Activated gamma-delta T cell treated with Interleukin-2 at 50 U/mL for 16 hours (primary cell): ENCODE results near the gene ADAMTS2.
"Not testable (repeated sequence)": the region's sequence is repeated elsewhere in the genome, so short reads cannot be mapped to it uniquely, and the experiment has no call there.

ENCODE experiments used
- DNase-seq: peaks from one replicate; pipeline ENCODE4 v3.0.0-alpha.2; 2020

Gene ADAMTS2

DNA sequence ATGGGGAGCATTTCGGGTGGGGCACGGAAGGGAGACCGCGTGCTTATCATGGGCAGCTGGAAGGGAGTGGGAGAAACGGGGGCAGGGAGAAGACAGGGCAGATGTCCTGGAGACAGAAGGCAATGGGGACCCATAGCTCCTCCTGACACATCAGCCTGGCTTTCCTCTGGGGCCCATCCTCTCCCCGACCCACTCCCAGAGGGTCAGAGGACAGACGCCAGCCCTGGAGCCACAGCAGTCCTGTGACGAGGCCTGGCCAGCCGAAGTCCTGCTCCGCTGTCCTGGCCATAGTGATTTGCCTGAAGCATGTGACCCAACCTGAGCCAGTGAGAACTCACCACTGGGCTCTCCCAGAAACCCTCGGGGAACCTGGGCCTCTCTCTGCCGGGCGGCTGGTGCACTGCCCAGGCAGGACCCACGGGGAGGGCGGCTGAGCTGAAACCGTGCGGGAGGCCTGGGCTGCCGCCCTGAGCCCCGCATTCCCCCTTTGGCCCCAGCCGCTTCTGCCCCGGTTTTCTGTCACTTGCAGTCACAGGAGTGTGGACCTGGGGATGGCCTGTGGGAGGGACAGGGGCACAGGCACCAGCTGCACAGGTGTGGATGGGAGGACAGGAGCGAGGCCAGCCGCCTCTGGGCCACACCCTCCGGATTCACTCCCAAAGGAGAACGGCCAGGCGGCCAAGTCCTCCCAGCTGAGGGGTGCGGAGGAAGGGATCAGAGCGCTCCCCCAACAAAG, 19.8 kb downstream of the ADAMTS2 start:
- DNase-seq = no peak

DNA sequence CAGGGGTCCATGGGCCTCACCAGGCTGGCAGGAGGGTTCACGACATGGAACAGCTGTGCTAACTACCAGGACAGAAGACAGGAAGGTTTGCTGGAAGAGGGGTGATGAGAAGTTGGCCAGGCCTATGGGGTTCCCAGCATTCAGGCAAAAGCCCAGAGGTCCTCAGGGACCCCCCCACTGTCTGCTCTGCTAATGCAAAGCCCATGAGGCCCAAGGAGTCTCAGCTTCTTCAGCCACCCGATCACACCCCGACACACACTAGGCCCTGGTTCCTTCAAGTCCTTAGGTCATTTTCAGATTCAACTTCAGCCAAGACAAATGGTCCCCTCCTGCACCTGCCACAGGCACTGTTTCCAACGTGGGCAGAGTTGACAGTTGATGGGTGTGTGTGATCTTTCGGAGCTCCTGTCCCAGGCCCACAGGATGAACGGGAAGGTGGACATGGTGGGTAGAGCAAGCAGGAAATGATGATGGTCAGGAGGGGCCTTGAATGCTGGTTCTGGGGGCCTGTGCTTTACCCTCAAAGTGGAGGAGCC, 20.4 kb downstream of the ADAMTS2 start:
- no peak for DNase-seq

DNA sequence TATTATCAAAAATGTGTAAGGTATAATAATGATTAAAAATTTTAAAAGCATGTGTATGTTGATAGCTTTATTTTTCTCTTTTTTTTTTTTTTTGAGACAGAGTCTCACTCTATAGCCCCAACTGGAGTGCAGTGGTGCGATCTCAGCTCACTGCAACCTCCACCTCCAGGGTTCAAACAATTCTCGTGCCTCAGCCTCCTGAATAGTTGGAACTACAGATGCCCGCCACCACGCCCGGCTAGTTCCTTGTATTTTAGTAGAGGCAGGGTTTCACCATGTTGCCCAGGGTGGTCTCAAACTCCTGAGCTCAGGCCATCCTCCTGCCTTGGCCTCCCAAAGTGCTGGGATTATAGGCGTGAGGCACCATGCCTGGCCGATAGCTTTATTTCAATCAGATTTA, 20.9 kb downstream of the ADAMTS2 start:
- DNase-seq = not testable (repeated sequence)

DNA sequence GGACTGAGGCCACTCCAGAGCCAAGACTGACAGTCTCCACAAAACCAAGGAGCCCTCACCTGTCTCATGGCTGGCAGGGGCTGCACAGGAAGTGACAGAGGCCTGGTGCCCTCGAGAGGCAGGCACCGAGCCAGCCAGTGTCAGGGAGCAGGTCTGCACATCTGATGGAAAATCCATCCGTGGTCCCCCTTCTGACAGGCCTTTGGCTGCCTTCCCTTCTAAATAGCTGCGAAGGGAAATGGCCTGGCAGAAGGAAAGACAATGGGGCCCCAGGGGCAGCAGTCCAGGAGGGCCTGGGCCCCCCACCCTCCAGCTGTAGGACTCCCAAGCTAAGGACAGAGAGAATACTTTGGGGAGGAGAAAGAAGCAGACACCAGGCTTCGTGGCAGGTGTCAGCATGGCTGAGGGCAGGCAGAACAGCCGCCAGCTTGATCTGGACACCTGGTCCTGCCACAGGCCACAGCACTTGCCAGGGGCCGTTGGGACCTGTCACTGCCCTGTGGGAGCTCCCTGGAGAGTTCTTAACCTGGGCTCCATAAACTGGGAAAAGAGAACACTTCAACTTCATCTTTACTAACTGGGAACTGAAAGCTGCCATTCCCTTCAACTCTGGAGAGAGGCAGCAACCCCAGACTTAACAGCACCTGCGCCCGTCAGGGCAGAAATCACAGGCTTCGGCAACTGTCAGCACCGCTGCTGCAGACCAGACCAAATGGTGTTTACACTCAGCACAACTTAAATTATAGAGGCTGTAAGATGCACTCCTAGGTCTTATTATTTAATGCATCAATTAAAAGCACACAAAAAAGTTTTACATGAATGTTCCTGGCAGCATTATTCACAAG, 22.0 kb downstream of the ADAMTS2 start:
- no peak for DNase-seq

DNA sequence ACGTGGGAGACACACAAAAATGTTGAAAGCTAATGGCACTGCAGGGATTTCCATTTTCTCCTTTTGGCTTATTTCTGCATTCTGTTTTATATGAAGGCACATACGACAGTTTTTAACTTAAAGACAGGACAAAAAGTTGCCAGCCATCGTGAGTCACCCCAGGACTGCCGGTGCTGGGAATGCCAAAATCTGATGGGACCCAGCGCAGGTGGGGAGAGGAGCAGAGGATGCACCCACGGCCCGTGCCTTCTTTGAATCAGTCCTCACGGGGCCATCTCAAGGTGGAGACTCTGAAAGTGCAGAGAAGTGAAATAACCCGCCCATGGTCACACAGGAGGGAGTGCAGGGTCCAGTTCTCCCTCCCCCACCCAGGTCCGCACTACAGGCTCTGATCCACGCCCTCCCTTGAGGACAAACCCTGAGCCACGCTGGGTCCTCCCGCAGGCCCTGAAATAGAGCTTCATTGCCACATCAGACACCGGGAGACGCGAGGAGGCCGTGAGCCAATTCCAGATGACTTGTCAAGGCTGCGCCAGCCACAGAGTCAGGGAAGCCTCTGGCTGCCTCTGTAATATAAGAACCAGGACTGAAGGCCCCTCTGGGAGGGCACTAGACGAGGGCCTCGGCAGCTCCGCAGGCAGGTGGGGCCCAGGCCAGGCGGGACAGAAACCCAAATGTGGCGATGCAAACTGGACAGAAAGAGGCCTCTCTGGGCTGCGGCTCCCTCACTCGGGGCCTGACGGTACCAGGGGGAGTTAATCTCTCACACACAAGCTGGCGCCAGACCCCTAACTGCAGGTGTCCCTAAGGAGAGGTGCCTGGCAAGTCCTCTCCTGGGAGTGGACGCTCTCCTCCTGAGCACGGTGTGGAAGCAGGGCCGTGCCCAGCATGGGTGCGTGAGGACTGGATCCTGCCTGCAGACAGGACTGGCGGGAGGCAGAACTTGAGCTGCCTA, 22.9 kb downstream of the ADAMTS2 start:
- DNase-seq = no peak

DNA sequence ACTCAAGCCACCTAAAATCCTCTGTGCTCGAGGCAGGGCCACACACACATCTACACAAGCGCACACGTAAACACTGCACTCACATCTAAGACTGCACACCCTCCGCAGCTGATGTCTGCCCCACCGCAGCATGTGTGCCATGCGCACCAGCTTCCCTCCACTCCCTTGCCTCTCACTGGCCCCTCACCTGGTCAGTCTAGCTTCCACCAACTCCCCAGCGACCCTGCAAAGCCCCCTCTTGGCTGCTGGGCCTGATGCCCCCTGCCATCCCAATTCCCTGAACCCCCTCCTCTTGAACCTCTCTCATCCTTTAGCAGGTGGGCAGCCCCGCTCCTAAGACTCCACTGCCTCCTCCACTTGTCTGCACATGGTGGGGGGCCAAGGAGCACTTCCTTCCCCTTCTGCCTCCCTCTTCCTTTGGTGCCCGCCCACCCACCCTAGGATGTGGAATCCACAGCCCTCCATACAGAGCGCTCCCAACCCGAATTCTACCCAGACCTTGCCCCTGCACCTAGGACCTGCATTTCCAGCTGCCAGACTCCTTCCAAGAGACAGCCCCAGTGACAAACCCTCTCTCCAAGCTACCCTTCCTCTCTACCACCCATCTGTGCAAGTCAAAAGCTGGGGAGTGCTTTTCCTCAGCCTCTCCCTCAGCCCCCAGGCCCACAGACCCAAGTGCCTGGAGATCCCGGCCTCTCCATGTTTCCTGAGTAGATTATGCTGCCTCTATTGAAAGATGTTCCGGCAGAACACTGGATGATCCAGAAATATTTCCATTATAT, 23.9 kb downstream of the ADAMTS2 start:
- DNase-seq = no peak

DNA sequence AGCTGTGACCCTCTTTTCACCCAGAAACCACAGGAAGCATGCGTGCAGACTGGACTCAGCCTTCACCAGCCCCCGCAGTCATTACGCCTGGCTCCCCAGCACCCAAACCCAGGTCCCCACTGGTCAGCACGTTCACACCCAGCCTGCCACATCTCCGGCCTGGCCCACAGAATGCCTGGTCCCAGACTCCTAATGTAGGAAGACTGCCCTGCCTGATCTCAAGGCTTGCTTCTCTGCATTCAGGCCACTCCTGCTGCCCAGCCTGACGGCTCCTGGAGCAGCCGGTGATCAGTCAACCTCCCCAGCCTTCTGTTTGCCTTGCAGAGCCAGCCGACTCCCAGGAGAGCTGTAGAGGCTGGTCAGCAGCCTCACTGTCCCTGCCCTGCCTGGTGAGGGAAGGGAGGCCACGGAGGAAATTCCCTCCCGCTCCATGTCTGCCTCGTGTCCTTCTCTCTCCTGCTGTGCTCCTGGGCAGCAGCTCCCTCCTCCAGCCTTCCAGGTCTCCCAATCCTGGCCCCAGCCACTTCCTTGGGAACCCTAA, 25.4 kb downstream of the ADAMTS2 start:
- DNase-seq = no peak

DNA sequence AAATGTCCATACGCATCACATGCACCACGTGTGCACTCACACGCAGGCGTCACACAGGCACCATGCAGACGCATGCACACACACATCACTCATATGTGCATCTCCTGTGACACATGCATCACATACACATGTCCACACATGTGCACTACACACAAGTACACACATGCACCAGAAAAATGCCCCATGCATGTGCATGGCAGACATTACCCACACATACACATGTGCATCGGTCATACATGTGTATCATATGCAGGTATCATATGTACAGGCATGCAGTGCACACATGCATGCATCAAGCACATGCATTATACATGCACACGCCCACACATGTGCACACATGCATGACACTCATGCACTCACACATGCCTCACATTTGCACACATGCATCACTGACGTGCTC, 26.1 kb downstream of the ADAMTS2 start:
- DNase-seq = no peak

DNA sequence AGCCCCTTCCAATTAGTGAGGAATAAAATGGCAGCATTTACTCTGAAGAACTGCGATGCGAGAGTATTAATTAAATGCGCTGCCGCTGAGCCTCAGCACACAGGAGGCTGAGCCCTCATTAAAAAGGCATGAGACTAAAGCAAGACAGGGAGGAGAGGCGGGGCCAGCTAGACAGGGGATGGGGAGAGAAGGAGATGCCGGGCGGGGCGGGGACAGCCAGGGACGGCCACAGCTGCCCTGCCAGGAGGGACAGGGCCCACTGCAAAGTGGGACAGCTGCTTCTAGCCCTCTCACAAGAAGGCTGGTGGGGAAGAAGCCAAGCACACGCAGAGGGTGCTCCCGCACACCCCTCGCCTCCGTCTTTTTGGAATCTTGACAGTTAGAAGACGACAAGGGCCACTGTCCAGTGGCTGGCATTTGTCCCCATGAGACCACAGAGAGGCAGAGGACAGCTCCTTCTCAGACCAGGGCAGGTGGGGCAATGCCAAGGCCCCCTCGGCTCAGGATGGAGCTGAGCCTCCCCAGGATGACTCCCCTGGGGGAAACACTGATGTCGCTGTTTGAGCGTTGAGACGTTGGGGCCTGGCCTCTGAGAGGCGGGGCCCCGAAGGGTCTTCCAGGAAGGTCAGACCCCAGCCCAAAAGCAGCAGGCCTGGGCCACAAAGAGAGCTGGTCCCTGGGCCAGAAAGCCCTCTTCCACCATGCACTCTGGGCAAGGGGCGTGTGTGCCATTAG, 26.9 kb downstream of the ADAMTS2 start:
- DNase-seq = no peak

DNA sequence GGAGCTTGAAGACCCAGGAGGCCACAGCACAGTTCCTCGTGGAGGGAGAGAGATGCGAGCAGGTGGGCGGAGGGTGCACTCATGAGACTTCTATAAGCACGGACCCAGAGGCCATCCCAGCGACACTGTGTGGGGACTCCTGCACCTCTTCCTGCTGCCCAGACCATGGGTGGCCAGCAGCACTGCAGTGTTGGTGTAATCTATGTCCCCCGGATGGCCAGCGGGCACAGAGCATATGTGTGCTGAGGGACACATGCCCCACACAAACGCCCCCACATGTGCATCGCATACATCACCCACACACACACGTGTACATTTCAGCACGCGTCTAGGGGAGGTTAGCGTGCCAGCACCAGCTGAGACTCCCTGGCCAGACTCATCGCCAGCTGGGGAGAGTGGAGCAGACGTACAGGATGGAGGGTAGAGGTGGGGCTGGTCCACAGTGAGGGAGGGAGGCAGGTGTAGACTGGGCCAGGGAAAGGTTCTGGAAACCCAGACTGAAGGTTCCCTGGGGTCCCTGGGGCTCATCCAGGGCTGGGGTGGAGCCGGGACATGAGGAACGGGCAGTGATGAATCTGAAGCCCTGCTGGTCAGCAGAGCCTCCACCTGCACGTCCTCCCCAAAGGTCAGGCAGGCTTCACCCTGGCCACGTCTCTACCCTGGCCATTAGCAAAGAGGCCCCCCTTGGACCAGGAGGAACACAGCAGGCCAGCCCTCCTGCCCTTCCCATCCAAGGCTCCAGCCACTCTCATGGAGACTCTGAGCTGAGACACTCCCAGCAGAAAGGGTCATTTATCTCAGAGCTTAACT, 27.6 kb downstream of the ADAMTS2 start:
- no peak for DNase-seq

DNA sequence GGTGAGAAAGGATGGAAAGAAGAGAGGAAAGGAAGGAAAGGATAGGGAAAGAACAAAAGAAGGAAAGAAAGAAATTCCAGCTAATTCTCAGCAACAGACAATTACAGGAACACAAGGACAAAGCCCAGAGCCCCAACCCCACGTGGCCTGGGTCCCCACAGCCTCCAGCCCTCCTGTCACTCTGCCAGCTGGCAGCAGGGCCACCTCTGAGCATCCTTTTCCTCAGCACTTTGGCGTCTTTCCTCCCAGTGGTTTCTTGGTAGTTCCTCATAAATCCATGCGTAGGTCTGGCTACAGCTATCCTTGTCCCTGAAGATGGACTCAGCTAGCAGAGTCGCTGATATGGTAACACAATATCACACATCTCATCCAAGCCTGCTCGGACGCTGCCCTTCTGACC, 28.3 kb downstream of the ADAMTS2 start:
- DNase-seq = no peak

DNA sequence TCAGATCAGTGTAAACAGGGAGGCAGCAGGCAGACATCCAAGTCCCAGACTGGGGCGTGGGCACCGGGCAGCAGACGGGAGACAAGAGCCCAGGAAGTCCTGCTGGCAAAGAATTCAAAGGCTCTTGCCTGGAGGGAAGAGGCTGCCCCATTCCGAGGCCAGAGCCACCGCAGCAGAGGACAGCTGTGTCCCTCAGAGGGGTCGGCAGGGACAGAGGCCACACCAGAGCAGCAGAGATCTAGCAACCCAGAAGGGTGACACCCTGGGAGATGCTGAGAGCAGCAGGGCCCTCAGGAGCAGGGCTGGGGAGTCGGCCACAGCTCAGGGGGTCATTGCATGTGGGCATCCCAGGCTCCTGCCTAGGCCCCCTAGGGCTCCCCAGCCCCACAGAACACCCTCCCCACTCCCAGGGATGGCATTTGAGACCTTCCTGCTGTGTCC, 29.1 kb downstream of the ADAMTS2 start:
- no peak for DNase-seq

DNA sequence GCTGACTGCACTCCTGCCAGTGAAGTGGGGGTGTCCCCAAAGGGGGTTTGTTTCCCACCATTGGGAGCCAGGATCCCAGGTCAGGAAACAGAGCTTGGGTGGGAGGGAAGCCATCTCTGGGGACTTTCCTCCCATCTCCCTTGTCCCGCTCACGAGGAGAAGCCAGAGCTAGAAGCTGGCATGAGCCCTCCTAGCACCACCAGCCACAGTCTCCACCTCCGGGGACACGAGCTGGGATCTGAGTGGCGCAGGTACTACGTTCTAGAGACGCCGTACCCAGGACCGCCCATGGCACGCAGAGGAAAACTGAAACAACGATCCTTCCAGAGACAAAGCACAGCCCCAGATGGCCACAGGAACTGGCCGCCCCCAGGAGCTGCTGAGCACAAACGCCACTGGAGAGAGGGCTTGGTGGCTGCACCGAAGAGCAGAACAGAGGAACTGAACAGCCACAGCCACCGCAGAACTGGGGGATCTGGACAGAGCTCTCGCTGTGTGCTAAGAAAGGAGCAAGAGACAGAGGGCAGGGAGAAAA, 29.8 kb downstream of the ADAMTS2 start:
- DNase-seq = no peak

DNA sequence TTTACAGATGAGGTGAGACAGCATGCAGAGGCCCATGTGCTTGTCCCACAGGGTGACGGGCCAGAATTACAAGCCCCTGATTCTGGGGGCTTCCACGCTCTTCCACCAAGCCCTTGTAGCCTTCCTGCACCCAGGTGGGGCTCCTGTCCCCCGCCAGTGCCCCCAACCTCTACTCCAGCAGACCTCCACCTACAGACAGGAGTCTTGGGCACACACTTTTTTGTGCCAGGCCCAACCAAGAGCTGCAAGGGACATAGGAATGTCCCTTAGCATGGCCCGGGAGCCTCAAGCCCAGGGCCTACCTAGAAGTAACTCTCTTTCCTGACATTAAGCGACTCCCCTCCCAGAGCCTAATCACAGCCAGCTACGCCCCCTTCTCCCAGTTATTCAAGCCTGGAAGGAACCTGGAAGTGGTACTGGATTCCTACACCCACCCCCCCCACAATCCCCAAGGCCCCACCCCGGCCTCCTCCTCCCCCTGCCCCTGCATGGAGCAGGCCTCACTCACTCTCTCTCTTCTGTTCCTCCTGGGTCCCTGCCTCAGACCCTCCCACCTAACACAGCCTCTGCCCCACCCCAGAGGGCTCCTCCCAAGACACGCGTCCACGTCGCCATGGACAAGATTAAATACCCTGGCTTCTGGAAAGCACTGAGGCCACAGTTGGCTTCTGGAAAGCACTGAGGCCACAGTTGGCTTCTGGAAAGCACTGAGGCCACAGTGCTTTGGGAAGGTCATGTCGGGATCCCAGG, 30.5 kb downstream of the ADAMTS2 start:
- DNase-seq = no peak

DNA sequence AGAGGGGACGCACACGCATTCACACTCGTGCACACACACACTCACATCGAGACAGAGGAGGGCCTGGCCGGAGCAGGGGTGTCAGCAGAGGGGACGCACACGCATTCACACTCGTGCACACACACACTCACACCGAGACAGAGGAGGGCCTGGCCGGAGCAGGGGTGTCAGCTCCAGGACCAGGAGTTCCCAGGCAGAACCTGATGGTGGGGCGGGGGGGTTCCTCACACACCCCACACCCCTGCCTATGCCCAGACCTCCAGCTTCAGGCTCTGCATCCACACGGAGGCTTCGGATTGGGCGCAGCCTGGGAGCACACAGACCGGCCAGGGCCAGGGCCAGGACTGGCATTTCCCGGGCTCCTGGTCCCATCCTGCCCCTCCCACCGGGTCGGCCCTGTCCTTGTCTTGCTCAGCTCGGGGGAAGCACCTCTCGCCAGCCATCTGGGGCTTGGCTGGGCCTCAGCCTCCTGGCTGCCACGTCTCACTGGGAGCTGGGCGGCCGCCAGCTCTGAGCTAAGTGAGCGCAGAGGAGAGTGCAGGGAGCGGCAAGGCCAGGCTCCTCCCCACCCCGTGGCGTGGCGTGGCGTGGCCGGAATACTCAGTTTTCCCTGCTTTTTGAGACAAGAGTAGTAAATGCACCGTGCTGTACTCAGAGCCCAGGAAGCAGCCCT, 31.3 kb downstream of the ADAMTS2 start:
- no peak for DNase-seq

DNA sequence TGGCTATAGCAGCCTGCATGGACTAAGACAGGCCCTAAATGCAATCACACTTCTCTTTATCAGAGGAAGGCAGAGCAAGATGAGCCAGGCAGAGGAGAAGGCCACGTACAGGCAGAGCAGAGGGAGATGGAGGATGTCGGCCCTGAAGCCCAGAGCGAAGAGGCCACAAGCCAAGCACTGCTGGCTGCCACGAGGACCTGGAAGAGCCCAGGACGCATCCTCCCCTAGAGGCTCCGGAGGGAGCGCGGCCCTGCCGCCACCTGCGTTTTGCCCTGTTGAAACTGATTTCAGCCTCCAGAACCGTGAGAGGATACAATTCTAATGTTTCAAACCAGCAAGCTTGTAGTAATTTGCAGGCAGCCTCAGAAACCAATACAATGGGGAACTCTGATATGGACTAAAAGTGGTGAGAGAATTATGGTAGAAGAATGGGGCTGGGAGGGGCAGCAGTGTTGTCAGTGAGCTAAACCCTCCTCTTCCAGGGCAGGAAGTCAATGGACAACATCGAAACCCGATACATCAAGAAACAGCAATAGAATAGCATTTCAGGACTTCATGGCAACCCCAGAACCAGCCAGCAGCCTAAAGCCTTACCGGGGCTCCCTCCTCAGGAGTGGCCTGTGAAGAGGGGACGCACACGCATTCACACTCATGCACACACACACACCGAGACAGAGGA, 32.6 kb downstream of the ADAMTS2 start:
- DNase-seq = no peak

DNA sequence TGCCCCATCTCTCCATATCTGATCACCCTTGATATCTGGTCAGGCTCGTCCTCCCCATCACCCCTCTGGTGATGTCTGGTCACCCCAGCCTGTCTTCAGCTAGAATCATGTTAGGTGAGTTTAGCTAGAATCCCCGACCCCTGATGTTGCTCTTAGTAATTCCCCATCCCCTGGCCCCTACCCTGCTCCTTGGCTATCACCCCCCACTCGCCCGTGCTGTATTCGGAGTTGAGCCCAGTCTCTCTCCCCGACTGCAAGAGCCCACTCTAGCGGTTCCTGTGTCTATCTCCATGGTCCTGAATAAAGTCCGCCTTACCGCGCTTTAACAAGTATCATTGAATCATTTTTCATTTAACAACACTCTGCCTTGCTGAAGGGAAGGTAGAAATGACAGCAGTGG, 33.7 kb downstream of the ADAMTS2 start:
- DNase-seq = no peak

DNA sequence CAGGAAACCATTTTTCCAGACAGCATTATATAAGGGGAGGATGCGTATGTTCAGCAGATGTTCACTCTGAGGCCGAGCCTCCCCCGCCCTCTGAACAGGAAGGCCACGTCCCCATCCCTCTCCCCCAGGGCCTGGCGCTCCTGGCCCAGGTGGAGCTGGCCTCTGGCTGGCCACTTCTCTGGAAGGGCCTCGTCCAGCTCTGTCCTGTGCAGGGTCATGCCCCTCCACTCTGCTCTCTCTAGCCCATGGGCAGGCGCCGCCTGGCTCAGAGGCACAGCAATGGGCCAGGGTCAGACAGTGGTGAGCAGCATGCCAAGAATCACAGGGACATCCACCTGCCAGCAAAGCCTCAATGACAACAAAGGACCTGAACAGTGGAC, 34.2 kb downstream of the ADAMTS2 start:
- DNase-seq = no peak
